GM23338 (cell line): ENCODE data around the gene HNRNPM. TPM values are rescaled to one million over a fixed set of nuclear protein-coding genes. Genes with fewer than 3 reads are reported as not detected.
A peak's percentile ranks its signal among the peaks of the same experiment; 100 is the strongest.

Experiments used
- ATAC-seq: fragments of 200-7000 bp; cut with Tn5 transposase; 3 replicates; pipeline ENCODE4 v1.9.1; 2020
- DNase-seq: peaks from one replicate; pipeline ENCODE4 v3.0.0-alpha.2; 2015; ENCODE audit warnings: low spot score
- H2AFZ ChIP-seq: fragments of 200-600 bp; sonication (generic); 2 replicates; pipeline ENCODE4 v1.8.0; 2016; ENCODE audit warnings: antibody characterized with exemption, mild to moderate bottlenecking, moderate library complexity
- H3F3A ChIP-seq: fragments of 200-600 bp; sonication (generic); replicated peaks from 2 replicates; pipeline ENCODE4 v1.8.0; 2017; ENCODE audit warnings: antibody characterized with exemption, mixed run types, low read depth
- H3K27ac ChIP-seq: fragments of 200-600 bp; sonication (generic); 2 replicates; pipeline ENCODE4 v1.6.1; 2016; ENCODE audit warnings: low read depth
- H3K27me3 ChIP-seq: fragments of 200-600 bp; sonication (generic); 2 replicates; pipeline ENCODE4 v1.8.0; 2016; ENCODE audit warnings: mild to moderate bottlenecking, mixed run types, moderate library complexity; ENCODE audit not compliant: insufficient read depth
- H3K36me3 ChIP-seq: fragments of 200-600 bp; sonication (generic); 2 replicates; pipeline ENCODE4 v1.8.0; 2016; ENCODE audit warnings: mild to moderate bottlenecking; ENCODE audit not compliant: insufficient read depth
- H3K4me1 ChIP-seq: fragments of 200-600 bp; sonication (generic); 2 replicates; pipeline ENCODE4 v1.8.0; 2016; ENCODE audit warnings: mild to moderate bottlenecking, moderate library complexity; ENCODE audit not compliant: insufficient read depth
- H3K4me2 ChIP-seq: fragments of 200-600 bp; sonication (generic); 2 replicates; pipeline ENCODE4 v1.7.1; 2017; ENCODE audit warnings: mixed run types
- H3K4me3 ChIP-seq: fragments of 200-600 bp; sonication (generic); 2 replicates; pipeline ENCODE4 v1.6.1; 2016; ENCODE audit warnings: mixed run types
- H3K79me2 ChIP-seq: fragments of 200-600 bp; sonication (generic); replicated peaks from 2 replicates; pipeline ENCODE4 v1.8.0; 2017; ENCODE audit warnings: mild to moderate bottlenecking; ENCODE audit not compliant: insufficient read depth
- H3K9me2 ChIP-seq: fragments of 200-600 bp; sonication (generic); 2 replicates; pipeline ENCODE4 v1.8.0; 2017; ENCODE audit not compliant: insufficient read depth
- H4K20me1 ChIP-seq: fragments of 200-600 bp; sonication (generic); replicated peaks from 2 replicates; pipeline ENCODE4 v1.8.0; 2017; ENCODE audit warnings: mild to moderate bottlenecking; ENCODE audit not compliant: insufficient read depth
- H3K27ac Mint-ChIP-seq: 2 replicates; pipeline ENCODE4 v1.8.0; 2020; ENCODE audit warnings: inconsistent platforms, mild to moderate bottlenecking, moderate library complexity, mixed read lengths
- H3K27me3 Mint-ChIP-seq: 3 replicates; pipeline ENCODE4 v1.8.0; 2022; ENCODE audit warnings: low read depth, mild to moderate bottlenecking, moderate library complexity, mixed read lengths, inconsistent platforms; ENCODE audit not compliant: insufficient read depth, poor library complexity
- H3K36me3 Mint-ChIP-seq: 3 replicates; pipeline ENCODE4 v1.8.0; 2021; ENCODE audit warnings: low read depth, mild to moderate bottlenecking, inconsistent platforms, moderate library complexity, mixed read lengths
- H3K4me1 Mint-ChIP-seq: 3 replicates; pipeline ENCODE4 v1.8.0; 2020; ENCODE audit warnings: mild to moderate bottlenecking, inconsistent platforms, mixed read lengths
- H3K4me3 Mint-ChIP-seq: 3 replicates; pipeline ENCODE4 v1.8.0; 2021; ENCODE audit warnings: moderate library complexity, mild to moderate bottlenecking, inconsistent platforms, mixed read lengths
- H3K9me3 Mint-ChIP-seq: 3 replicates; pipeline ENCODE4 v1.8.0; 2020; ENCODE audit warnings: moderate library complexity, mild to moderate bottlenecking, inconsistent platforms, mixed read lengths
- CREB1 ChIP-seq: fragments of 250-450 bp; sonication (Bioruptor Pico); IDR thresholded peaks from 2 replicates; pipeline ENCODE4 v1.5.0; 2020; ENCODE audit warnings: low read depth, mild to moderate bottlenecking, moderate library complexity
- EZH2 ChIP-seq: fragments of 200-600 bp; sonication (generic); IDR thresholded peaks from one replicate; pipeline ENCODE4 v1.8.0; 2017; ENCODE audit warnings: antibody characterized with exemption, mild to moderate bottlenecking, low read depth; ENCODE audit not compliant: unreplicated experiment
- EZH2phosphoT487 ChIP-seq: fragments of 200-600 bp; sonication (generic); IDR thresholded peaks from one replicate; pipeline ENCODE4 v1.8.1; 2018; ENCODE audit warnings: antibody characterized with exemption; ENCODE audit not compliant: unreplicated experiment
- JUNB ChIP-seq: IDR thresholded peaks from one replicate; pipeline ENCODE4 v1.6.1; 2016; ENCODE audit warnings: antibody characterized with exemption; ENCODE audit not compliant: unreplicated experiment
- REST ChIP-seq: IDR thresholded peaks from one replicate; pipeline ENCODE4 v1.6.1; 2018; ENCODE audit warnings: antibody characterized with exemption; ENCODE audit not compliant: unreplicated experiment
- STAT1 ChIP-seq: IDR thresholded peaks from one replicate; pipeline ENCODE4 v1.6.1; 2016; ENCODE audit warnings: antibody characterized with exemption; ENCODE audit not compliant: unreplicated experiment
- ZNF331 ChIP-seq: fragments of 250-450 bp; sonication (Bioruptor Pico); IDR thresholded peaks from 2 replicates; pipeline ENCODE4 v1.5.0; 2020; ENCODE audit warnings: low read depth, mild to moderate bottlenecking, moderate library complexity
- polyA plus RNA-seq: library from polyadenylated mRNA; unstranded; fragments of >200 nt; fragmentation: Nextera tagmentation; extraction: Ambion mirVana; gene quantifications from 2 replicates; pipeline ENCODE4 v1.2.1, GENCODE V29; 2016
- total RNA-seq: library from RNA; depleted of rRNA; stranded (reverse); fragments of >200 nt; shearing (Covaris generic); gene quantifications from 2 replicates; pipeline ENCODE4 v1.2.3, GENCODE V29; 2014
- TF ChIP-seq, protein P1 (sequence below): fragments of 250-450 bp; sonication (Bioruptor Pico); IDR thresholded peaks from 2 replicates; pipeline ENCODE4 v1.5.0; 2020; ENCODE audit warnings: mild to moderate bottlenecking, moderate library complexity

HNRNPM gene
- total and polyA plus RNA-seq, 2 experiments from 2014 or later, result 291 to 389 TPM

DNA sequence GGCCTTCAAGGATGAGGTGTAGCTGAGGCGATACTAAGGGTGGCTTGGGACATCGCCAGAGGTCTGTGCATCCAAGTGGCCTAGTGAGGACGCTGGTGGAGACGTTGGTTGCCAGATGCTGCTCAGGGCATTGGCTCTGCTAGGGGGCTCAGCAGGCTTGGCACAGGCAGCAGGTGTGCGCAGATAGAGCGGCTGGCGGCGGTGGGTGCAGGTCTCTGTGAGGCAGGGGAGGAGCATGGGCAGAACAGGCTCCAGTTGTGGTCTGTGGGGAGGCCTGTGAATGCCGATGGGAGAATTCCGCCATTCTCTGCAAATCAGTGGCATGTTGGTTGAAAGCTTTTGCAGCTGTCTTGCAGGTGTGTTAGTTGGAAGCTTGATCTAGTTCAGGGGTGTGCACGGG, 36.4 kb downstream of the HNRNPM start:
- Histone ChIP-seq H3F3A (peaks cover 59% of the 10 kb centered on the region), H3K4me3 (no peak overlapping the region), H3K36me3 (peaks cover 64% of the 10 kb centered on the region), H3K79me2 (peaks cover 90% of the 10 kb centered on the region), H4K20me1 (peaks cover 74% of the 10 kb centered on the region), H3K4me2 (no peak overlapping the region), H2AFZ (no peak overlapping the region), H3K9me2 (no peaks in the 10 kb centered on the region), H3K27ac (peak overlapping the region; percentile 83), H3K4me1 (no peaks in the 10 kb centered on the region), H3K27me3 (no peaks in the 10 kb centered on the region)
- Mint-ChIP-seq H3K27me3 (peaks cover 15% of the 10 kb centered on the region), H3K4me3 (no peak overlapping the region), H3K27ac (peak overlapping the region; percentile 57), H3K9me3 (no peaks in the 10 kb centered on the region; the same call in 2 of the 3 replicates), H3K36me3 (peaks cover 88% of the 10 kb centered on the region), H3K4me1 (peaks cover 12% of the 10 kb centered on the region)
- ATAC-seq (no peak), DNase-seq (no peak)
- TF ChIP-seq STAT1, result no peak
- no peak for TF ChIP-seq REST
- TF ChIP-seq EZH2phosphoT487, result no peak
- TF ChIP-seq ZNF331, result no peak

- no peak overlapping the region for H3K4me2 ChIP-seq
- no peak overlapping the region for H2AFZ ChIP-seq
- H3K27me3 ChIP-seq, result no peaks in the 10 kb centered on the region
- Mint-ChIP-seq H3K27me3 (peaks cover 18% of the 10 kb centered on the region), H3K9me3 (no peaks in the 10 kb centered on the region; the same call in 2 of the 3 replicates), H3K36me3 (peaks cover 89% of the 10 kb centered on the region), H3K4me1 (peaks cover 14% of the 10 kb centered on the region), H3K4me3 (no peak overlapping the region), H3K27ac (peak overlapping the region; percentile 57; the same call in 1 of the 2 replicates)
- H3K4me3 ChIP-seq, result no peak overlapping the region
- no peaks in the 10 kb centered on the region for H3K9me2 ChIP-seq
- H3K27ac ChIP-seq, result peak overlapping the region; percentile 83
- ATAC-seq, result no peak
- H3K36me3 ChIP-seq, result peaks cover 60% of the 10 kb centered on the region
- H3F3A ChIP-seq, result peaks cover 59% of the 10 kb centered on the region
- DNase-seq, result no peak
- H3K4me1 ChIP-seq, result no peaks in the 10 kb centered on the region
- H4K20me1 ChIP-seq, result peaks cover 72% of the 10 kb centered on the region
- peaks cover 85% of the 10 kb centered on the region for H3K79me2 ChIP-seq
- no peak for TF ChIP-seq EZH2
- TF ChIP-seq REST, result no peak
- TF ChIP-seq, protein P1, sequence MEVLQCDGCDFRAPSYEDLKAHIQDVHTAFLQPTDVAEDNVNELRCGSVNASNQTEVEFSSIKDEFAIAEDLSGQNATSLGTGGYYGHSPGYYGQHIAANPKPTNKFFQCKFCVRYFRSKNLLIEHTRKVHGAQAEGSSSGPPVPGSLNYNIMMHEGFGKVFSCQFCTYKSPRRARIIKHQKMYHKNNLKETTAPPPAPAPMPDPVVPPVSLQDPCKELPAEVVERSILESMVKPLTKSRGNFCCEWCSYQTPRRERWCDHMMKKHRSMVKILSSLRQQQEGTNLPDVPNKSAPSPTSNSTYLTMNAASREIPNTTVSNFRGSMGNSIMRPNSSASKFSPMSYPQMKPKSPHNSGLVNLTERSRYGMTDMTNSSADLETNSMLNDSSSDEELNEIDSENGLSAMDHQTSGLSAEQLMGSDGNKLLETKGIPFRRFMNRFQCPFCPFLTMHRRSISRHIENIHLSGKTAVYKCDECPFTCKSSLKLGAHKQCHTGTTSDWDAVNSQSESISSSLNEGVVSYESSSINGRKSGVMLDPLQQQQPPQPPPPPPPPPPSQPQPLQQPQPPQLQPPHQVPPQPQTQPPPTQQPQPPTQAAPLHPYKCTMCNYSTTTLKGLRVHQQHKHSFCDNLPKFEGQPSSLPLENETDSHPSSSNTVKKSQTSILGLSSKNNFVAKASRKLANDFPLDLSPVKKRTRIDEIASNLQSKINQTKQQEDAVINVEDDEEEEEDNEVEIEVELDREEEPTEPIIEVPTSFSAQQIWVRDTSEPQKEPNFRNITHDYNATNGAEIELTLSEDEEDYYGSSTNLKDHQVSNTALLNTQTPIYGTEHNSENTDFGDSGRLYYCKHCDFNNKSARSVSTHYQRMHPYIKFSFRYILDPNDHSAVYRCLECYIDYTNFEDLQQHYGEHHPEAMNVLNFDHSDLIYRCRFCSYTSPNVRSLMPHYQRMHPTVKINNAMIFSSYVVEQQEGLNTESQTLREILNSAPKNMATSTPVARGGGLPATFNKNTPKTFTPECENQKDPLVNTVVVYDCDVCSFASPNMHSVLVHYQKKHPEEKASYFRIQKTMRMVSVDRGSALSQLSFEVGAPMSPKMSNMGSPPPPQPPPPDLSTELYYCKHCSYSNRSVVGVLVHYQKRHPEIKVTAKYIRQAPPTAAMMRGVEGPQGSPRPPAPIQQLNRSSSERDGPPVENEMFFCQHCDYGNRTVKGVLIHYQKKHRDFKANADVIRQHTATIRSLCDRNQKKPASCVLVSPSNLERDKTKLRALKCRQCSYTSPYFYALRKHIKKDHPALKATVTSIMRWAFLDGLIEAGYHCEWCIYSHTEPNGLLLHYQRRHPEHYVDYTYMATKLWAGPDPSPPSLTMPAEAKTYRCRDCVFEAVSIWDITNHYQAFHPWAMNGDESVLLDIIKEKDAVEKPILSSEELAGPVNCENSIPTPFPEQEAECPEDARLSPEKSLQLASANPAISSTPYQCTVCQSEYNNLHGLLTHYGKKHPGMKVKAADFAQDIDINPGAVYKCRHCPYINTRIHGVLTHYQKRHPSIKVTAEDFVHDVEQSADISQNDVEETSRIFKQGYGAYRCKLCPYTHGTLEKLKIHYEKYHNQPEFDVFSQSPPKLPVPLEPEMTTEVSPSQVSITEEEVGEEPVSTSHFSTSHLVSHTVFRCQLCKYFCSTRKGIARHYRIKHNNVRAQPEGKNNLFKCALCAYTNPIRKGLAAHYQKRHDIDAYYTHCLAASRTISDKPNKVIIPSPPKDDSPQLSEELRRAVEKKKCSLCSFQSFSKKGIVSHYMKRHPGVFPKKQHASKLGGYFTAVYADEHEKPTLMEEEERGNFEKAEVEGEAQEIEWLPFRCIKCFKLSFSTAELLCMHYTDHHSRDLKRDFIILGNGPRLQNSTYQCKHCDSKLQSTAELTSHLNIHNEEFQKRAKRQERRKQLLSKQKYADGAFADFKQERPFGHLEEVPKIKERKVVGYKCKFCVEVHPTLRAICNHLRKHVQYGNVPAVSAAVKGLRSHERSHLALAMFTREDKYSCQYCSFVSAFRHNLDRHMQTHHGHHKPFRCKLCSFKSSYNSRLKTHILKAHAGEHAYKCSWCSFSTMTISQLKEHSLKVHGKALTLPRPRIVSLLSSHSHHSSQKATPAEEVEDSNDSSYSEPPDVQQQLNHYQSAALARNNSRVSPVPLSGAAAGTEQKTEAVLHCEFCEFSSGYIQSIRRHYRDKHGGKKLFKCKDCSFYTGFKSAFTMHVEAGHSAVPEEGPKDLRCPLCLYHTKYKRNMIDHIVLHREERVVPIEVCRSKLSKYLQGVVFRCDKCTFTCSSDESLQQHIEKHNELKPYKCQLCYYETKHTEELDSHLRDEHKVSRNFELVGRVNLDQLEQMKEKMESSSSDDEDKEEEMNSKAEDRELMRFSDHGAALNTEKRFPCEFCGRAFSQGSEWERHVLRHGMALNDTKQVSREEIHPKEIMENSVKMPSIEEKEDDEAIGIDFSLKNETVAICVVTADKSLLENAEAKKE (CRISPR knock-in tag), result no peak
- TF ChIP-seq EZH2phosphoT487, result no peak
- no peak for TF ChIP-seq JUNB
- no peak for TF ChIP-seq CREB1 (CRISPR knock-in tag)
Observed at GRCh38 chr19:8481616-8482015, 36.8 kb downstream of the HNRNPM start.
